Tibial artery (tissue), 4 donors: Measurements from ENCODE around the gene ANKUB1.

Experiments
- DNase-seq, 2 donors: peaks; one replicate each; pipeline ENCODE4 v3.0.0-alpha.2; 2019
- H3K27ac ChIP-seq, 2 donors: fragments of 200-600 bp; sonication (generic) in 1 of 2; 1 replicate in 1 of 2; 2 replicates in 1 of 2; pipeline ENCODE4 v1.5.1; 2018 to 2019; ENCODE audit warnings: mild to moderate bottlenecking in 1 of 2
- H3K27me3 ChIP-seq, 2 donors: fragments of 200-600 bp; sonication (generic) in 1 of 2; one replicate each; pipeline versions ENCODE4 v1.5.1 to v1.6.0; 2016 to 2019
- H3K36me3 ChIP-seq, 3 donors: fragments of 200-600 bp; sonication (generic) in 2 of 3; one replicate each; pipeline ENCODE4 v1.5.1; 2016 to 2019; ENCODE audit warnings: mild to moderate bottlenecking in 2 of 3
- H3K4me1 ChIP-seq, 4 donors: fragments of 200-600 bp; sonication (generic) in 2 of 4; 1 replicate in 3 of 4; 2 replicates in 1 of 4; pipeline ENCODE4 v1.5.1; 2016 to 2019
- H3K4me3 ChIP-seq, 2 donors: fragments of 200-600 bp; sonication (generic) in 1 of 2; 1 replicate in 1 of 2; 2 replicates in 1 of 2; pipeline ENCODE4 v1.5.1; 2018 to 2019; ENCODE audit warnings: mild to moderate bottlenecking in 2 of 2
- H3K9me3 ChIP-seq, 3 donors: fragments of 200-600 bp; sonication (generic) in 1 of 3; one replicate each; pipeline ENCODE4 v1.5.1; 2016 to 2019
- intact Hi-C: fragments of 100-400 bp; cut with DNase I; formaldehyde crosslinking; loops from one replicate; pipeline ENCODE4 v1.15.0; 2023; ENCODE audit warnings: low total_unique reads
- TF ChIP-seq, protein P1 (sequence below), 2 experiments: fragments of 200-600 bp in 1 of 2; fragments of 450-650 bp in 1 of 2; IDR thresholded peaks; one replicate each; pipeline ENCODE4 v1.5.1; 2017 to 2019; ENCODE audit warnings: antibody characterized with exemption in 2 of 2, mild to moderate bottlenecking in 1 of 2, moderate library complexity in 1 of 2

Gene ANKUB1

DNA sequence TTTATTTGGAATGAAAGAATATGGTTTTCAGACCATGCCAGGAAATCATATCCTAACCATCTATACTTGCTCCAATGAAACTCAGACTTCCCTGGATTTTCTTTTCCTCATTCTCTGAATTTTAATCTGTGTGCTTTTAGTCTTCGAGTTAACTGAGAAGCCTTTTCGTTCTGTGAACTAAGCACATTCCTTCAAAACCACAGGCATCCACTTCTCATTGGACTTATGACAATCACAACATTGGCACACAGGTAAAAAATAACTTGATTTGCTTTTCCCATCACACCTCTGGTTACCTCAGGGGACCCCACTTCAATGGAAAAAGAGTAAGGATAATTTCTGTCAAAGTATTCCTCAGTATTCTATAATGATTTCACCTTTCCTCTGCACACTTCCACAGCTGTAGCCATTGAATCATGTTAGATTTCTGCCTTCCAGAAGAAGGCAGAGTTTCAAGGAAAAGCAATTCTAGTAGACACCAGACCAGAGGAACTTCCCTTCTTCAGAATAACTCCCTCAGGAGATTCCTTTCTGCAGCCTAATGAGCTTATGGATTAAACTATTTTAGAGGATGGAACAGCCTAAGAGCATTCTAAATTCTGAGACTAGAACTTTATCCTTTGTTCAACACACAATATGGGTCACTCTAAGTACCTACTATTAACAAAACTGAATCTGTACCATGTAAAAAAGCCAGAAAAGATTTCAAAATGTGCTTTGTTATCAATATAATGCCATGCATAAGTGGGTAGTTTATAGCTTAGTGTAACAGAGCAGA is 56.0 kb downstream of the ANKUB1 start:
- Histone ChIP-seq H3K4me3 (no peak overlapping the region), H3K4me1 (peaks cover 0 to 14% (median 0%) of the 10 kb centered on the region in 4 donors), H3K36me3 (peaks cover 9 to 23% (median 20%) of the 10 kb centered on the region in 3 donors), H3K27me3 (no peaks in the 10 kb centered on the region), H3K9me3 (no peaks in the 10 kb centered on the region), H3K27ac (no peak overlapping the region)
- DNase-seq = no peak
- intact Hi-C loops = no loop called here
- TF ChIP-seq, protein P1, sequence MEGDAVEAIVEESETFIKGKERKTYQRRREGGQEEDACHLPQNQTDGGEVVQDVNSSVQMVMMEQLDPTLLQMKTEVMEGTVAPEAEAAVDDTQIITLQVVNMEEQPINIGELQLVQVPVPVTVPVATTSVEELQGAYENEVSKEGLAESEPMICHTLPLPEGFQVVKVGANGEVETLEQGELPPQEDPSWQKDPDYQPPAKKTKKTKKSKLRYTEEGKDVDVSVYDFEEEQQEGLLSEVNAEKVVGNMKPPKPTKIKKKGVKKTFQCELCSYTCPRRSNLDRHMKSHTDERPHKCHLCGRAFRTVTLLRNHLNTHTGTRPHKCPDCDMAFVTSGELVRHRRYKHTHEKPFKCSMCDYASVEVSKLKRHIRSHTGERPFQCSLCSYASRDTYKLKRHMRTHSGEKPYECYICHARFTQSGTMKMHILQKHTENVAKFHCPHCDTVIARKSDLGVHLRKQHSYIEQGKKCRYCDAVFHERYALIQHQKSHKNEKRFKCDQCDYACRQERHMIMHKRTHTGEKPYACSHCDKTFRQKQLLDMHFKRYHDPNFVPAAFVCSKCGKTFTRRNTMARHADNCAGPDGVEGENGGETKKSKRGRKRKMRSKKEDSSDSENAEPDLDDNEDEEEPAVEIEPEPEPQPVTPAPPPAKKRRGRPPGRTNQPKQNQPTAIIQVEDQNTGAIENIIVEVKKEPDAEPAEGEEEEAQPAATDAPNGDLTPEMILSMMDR (IDR thresholded peaks at IDR 0.05) = no peak

DNA sequence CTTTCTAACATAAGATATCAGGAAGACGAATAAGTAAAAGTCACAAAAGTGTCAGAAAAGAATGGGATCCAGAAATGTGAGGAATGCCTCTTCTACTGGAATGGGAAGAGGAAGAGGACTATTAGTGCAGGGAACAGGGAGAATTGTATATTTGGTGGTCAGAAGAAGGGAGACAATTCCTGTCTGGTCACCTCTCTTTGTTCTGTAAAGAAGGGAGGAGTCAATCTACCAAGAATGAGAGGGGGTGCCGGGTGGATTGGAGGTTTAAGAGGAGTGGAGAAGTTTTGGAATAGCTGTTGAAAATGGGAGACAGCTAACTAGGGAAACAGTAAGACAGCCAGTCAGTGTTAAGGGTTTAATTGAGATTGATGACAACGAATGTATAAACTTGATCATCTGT is 60.1 kb downstream of the ANKUB1 start:
- Histone ChIP-seq H3K27me3 (no peaks in the 10 kb centered on the region), H3K36me3 (no peaks in the 10 kb centered on the region), H3K27ac (no peak overlapping the region), H3K9me3 (no peaks in the 10 kb centered on the region), H3K4me1 (peaks cover 0 to 14% (median 0%) of the 10 kb centered on the region in 4 donors), H3K4me3 (no peak overlapping the region)
- TF ChIP-seq, protein P1 (IDR thresholded peaks at IDR 0.05) = no peak
- DNase-seq = no peak
- intact Hi-C loops = no loop called here

DNA sequence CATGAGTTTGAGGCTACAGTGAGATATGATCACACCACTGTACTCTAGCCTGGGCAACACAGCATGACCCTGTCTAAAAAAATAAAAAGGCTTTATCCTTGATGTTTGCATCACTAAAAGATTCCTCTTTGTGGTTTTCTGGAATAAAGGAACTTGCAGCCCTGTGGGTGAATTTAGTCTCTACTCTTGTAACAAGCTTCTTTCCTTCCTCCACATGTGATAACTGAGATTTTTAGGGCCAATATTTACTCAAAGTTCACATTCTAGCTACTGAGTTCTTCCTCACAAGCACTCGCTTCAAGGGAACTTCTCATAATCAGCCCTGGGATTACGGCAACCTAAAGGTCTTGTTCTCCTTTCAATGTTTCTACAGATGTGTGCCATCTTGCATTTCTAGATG is 64.7 kb downstream of the ANKUB1 start:
- Histone ChIP-seq H3K4me1 (no peaks in the 10 kb centered on the region), H3K36me3 (no peaks in the 10 kb centered on the region), H3K9me3 (no peaks in the 10 kb centered on the region), H3K27me3 (no peaks in the 10 kb centered on the region), H3K4me3 (no peak overlapping the region), H3K27ac (no peak overlapping the region)
- TF ChIP-seq, protein P1 (IDR thresholded peaks at IDR 0.05) = no peak
- intact Hi-C loops = no loop called here
- DNase-seq = no peak

GRCh38 chr3:149726716-149727407 is 65.5 kb downstream of the ANKUB1 start:
- intact Hi-C loops = no loop called here

DNA sequence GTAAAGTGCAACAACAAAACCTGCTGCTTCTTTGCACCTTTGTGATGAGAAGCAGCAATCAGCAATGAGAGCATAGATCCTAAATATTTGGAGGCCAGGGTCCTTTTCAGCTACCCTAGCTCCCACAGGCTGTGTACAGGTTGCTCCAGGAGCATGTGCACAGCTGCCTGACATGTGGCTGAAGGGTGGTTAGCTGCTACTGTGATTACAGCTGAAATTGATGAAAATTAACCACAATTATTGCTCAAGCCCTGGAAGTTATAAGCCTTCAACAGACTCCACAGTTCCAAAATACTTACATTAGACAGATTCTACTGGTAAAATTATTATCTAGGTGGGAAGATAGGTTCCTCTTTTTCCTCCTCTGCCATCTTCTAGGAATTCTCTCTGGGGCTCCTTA is 68.6 kb downstream of the ANKUB1 start:
- Histone ChIP-seq H3K4me1 (no peaks in the 10 kb centered on the region), H3K36me3 (no peaks in the 10 kb centered on the region), H3K9me3 (peaks cover 0 to 11% (median 3%) of the 10 kb centered on the region in 3 donors), H3K4me3 (no peak overlapping the region), H3K27ac (no peak overlapping the region), H3K27me3 (no peaks in the 10 kb centered on the region)
- intact Hi-C loops = no loop called here
- TF ChIP-seq, protein P1 (IDR thresholded peaks at IDR 0.05) = no peak
- no peak for DNase-seq

More at GRCh38 chr3:149726716-149727407, 65.5 kb downstream of the ANKUB1 start:
- TF ChIP-seq, protein P1 (IDR thresholded peaks at IDR 0.05) = no peak
- Histone ChIP-seq H3K9me3 (peaks cover 0 to 1% (median 0%) of the 10 kb centered on the region in 3 donors), H3K36me3 (no peaks in the 10 kb centered on the region), H3K4me3 (no peak overlapping the region), H3K27me3 (no peaks in the 10 kb centered on the region), H3K4me1 (no peaks in the 10 kb centered on the region), H3K27ac (no peak overlapping the region)
- DNase-seq = no peak
